Hematopoietic multipotent progenitor cell treated with erythropoietin and hydrocortisone succinate and interleukin-3 and kit ligand, for 15 days (in vitro differentiated cells): ENCODE measurements around the gene CCT3.

Source experiments
- DNase-seq: peaks from one replicate; pipeline ENCODE4 v3.0.0-alpha.2; 2015; ENCODE audit warnings: low spot score

Gene CCT3

GRCh38 chr1:156281693-156282478 is 56.2 kb downstream of the CCT3 start:
- peak; percentile 36 for DNase-seq

- peak; percentile 55 for DNase-seq
Observed at GRCh38 chr1:156281281-156281680, 56.8 kb downstream of the CCT3 start.

DNA sequence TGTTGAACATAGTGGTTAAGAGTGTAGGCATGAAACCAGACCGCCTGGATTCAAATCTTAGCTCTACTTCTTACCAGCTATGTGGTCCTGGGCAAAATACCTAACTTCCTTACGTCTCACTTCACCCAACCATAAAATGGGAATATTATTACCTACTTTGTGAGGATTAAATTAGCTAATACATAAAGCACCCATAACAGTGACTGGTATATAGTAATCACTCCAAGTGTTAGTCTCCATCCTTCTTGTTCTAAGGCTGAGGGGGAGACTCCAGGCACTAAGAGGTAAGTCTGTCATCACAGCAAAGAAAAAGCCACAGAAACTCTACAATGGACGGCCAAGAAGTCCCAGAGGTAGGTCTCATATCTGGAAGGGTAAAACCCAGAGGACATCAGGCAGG is 58.3 kb downstream of the CCT3 start:
- DNase-seq = no peak

DNA sequence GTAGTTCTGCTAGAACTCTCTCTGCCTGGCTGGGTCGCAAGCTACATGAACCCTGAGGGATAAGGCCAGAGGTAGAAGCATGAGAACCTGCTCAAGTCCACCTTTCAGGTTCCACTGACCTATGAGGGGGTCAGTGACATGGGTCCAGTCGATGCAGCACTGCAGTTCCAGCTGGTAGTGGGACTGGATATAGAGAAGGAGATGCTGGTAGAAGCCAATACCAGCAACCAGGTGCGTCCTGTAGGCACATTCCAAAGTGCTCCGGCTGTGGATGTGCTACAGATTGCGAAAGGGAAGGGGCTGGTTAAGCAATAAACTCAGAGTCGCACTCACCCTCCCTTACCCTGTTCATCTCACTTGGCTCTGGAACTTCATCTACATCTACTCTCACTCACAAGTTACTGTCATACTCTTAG is 61.1 kb downstream of the CCT3 start:
- DNase-seq = no peak

- no peak for DNase-seq
Observed at GRCh38 chr1:156276532-156276931, 61.6 kb downstream of the CCT3 start.

DNA sequence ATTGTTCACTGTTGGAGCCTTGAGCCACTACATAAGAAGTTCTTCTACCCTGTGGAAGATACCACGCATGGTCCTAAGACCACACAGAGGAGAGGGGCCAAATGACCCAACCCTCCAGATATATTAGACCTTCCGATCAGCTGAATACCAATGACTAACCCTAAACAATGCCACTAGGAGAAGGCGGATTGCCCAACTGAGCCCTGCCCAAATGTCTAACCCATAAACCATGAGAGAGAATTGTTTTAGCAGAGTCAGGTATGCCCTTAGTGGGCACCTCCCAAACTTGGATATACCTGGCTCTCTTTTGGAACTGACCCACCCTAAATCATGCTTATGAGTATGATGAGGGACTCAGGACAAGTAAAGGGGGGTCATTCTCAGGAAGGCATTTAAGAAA is 67.8 kb downstream of the CCT3 start:
- DNase-seq = no peak

DNA sequence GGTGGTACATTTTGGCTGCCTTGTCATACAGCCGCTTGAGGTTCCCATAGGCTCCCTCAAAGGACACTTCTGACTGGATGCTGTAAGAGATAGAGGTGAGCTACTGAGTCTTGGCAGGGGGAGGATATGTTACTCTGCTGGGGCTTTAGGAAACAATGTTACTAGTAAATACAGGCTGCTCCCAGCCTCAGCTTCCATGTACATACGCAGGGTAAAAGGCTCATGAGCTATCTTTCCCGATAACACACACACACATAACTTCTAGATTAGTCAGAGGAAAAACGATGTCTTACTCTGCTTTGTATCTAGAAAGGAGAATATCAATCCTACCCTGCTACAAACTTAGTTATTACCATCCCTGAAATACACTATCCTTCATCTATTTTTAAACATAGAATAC is 69.8 kb downstream of the CCT3 start:
- no peak for DNase-seq

DNA sequence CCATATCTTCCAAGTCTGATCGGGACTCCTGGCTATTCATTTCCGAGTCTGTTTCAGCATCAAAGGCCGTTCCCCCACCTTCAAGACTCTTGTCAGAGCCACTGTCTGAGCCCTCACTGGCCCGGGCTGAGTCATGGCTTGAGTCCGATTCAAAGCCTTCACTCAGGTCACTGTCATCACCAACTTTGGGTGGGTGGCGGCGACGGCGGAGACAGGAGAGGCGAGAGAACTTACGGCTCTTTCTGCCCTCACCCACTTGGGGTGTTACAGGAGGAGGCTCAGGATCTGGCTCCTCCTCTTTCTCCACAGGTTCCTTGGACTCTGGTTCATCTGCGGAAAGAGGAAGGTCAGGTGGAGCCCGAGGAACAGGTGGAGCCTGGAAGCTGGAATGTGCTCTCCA is 72.0 kb downstream of the CCT3 start:
- no peak for DNase-seq

DNA sequence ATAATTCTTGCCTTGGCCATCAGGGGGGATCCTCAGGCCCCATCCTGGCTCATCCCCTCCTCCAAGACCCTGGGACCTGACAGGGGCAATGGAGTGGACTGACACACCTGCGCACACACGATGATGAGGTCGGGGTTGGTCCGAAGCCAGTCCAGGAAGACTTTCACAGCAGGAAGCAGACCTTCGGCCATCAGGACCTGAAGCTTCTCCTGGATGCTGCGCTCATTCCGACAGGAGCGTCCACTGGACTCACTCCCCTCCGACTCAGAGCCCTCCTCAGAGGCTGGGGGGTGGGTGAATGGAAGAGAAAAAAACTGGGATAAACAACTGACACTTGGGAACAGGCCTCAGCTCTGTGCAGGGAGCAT is 74.8 kb downstream of the CCT3 start:
- no peak for DNase-seq

GRCh38 chr1:156262461-156263287 is 75.4 kb downstream of the CCT3 start:
- peak; percentile 45 for DNase-seq

DNA sequence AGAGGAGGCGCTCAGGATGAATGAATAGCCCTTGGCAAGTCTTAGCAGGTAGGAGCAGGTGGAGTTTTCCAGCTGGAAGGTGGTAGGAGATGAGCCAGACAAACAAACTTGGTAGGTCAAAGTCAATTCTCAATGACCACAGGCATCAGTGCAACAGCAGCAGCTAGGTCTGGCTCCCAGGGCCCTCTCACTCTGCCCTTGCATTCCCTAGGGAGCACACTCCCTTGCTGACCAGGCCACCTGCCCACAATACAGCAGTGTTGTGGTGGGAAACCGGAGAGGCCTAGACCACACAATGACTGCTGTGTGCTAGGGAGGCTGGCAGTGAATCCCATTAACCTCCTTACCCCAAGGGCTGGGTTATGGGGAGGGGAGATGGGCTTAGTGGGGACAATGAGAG is 77.2 kb downstream of the CCT3 start:
- DNase-seq = no peak

DNA sequence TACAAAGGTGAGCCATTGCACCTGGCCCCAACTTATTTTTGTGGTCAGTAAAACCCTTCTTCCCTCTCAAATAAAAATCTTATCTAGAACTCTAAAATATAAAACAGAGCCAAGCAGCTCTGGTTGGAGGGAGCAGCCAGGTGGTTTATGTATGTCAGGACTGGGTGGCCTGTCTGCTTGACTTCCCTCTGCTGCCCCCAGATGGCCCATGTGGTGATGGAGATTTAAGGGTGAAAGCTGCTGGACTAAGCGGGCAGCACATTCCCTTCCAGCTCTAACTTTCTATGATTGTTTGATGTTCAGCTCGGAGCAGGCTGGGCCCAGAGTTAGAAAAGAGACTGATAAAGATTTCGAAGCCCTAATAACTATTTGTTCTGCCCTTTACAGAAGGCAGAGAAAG is 78.3 kb downstream of the CCT3 start:
- DNase-seq = no peak
